ENCODE results near the gene GCNA.

Gene GCNA

GRCh38 chrX:71578253-71579135 is at the start of gene GCNA:
TSS of gene GCNA (plus strand) at chrX:71578437. CDS start at chrX:71580822, 2,385 bp downstream.
- TF ChIP-seq CTCF (IDR thresholded peaks at IDR 0.05; ENCODE audit: low read depth, low read length, missing control alignments) = no peak

GRCh38 chrX:71532078-71532752 is 46.0 kb upstream of the GCNA start:
- in situ Hi-C loops (cut with HindIII; ENCODE audit: low pct_ligation_motif_present, low sequenced_read_pairs) = no loop called here
- Histone ChIP-seq H3K27ac (peak overlapping the region; percentile 32), H3K27me3 (replicated peaks) (no peaks in the 10 kb centered on the region), H3K4me3 (ENCODE audit: low read depth, low read length) (peak overlapping the region; percentile 88), H3K36me3 (replicated peaks) (no peaks in the 10 kb centered on the region)
- DNase-seq = peak; percentile 35
- no peak for TF ChIP-seq CTCF (IDR thresholded peaks at IDR 0.05; ENCODE audit: low read depth, low read length, missing control alignments)

More at GRCh38 chrX:71578253-71579135, at the start of gene GCNA:
- no peaks in the 10 kb centered on the region for H3K27me3 ChIP-seq (replicated peaks)
- no peak for DNase-seq
- in situ Hi-C loops (cut with HindIII; ENCODE audit: low pct_ligation_motif_present, low sequenced_read_pairs) = no loop called here
- no peak within 1 kb of the TSS for H3K27ac ChIP-seq
- no peak within 1 kb of the TSS for H3K4me3 ChIP-seq (ENCODE audit: low read depth, low read length)
- H3K36me3 ChIP-seq (replicated peaks) = peaks cover 4% of the 10 kb centered on the region

- DNase-seq = peak; percentile 95
- no peak for TF ChIP-seq CTCF (IDR thresholded peaks at IDR 0.05; ENCODE audit: low read depth, low read length, missing control alignments)
- H3K4me3 ChIP-seq (ENCODE audit: low read depth, low read length) = peak within 1 kb of the TSS; percentile 88
- peak within 1 kb of the TSS; percentile 77 for H3K27ac ChIP-seq
- H3K27me3 ChIP-seq (replicated peaks) = no peaks in the 10 kb centered on the region
- in situ Hi-C loops (cut with HindIII; ENCODE audit: low pct_ligation_motif_present, low sequenced_read_pairs) = no loop called here
- no peaks in the 10 kb centered on the region for H3K36me3 ChIP-seq (replicated peaks)
Observed at GRCh38 chrX:71532753-71533425, 45.3 kb upstream of the GCNA start, which contains the start of gene OGT. TSS of gene OGT (plus strand) at chrX:71533104. CDS start at chrX:71533300, 196 bp downstream.

- in situ Hi-C loops (cut with HindIII; ENCODE audit: low pct_ligation_motif_present, low sequenced_read_pairs) = no loop called here
- no peak for DNase-seq
- no peaks in the 10 kb centered on the region for H3K36me3 ChIP-seq (replicated peaks)
- TF ChIP-seq CTCF (IDR thresholded peaks at IDR 0.05; ENCODE audit: low read depth, low read length, missing control alignments) = no peak
- no peaks in the 10 kb centered on the region for H3K27me3 ChIP-seq (replicated peaks)
- H3K4me3 ChIP-seq (ENCODE audit: low read depth, low read length) = peak overlapping the region; percentile 88
- H3K27ac ChIP-seq = peak overlapping the region; percentile 77
Observed at GRCh38 chrX:71533516-71533850, 44.8 kb upstream of the GCNA start.

GRCh38 chrX:71533851-71534561 is 44.2 kb upstream of the GCNA start:
- in situ Hi-C loops (cut with HindIII; ENCODE audit: low pct_ligation_motif_present, low sequenced_read_pairs) = no loop called here
- H3K27me3 ChIP-seq (replicated peaks) = no peaks in the 10 kb centered on the region
- peak overlapping the region; percentile 88 for H3K4me3 ChIP-seq (ENCODE audit: low read depth, low read length)
- DNase-seq = peak; percentile 45
- TF ChIP-seq CTCF (IDR thresholded peaks at IDR 0.05; ENCODE audit: low read depth, low read length, missing control alignments) = no peak
- H3K27ac ChIP-seq = peak overlapping the region; percentile 77
- H3K36me3 ChIP-seq (replicated peaks) = no peaks in the 10 kb centered on the region
